Pons (tissue), 1 donor: ENCODE results near the gene FNBP1.

Source experiments
- DNase-seq: peaks from one replicate; pipeline ENCODE4 v3.0.0-alpha.2; 2016; ENCODE audit warnings: low spot score

FNBP1 gene

DNA sequence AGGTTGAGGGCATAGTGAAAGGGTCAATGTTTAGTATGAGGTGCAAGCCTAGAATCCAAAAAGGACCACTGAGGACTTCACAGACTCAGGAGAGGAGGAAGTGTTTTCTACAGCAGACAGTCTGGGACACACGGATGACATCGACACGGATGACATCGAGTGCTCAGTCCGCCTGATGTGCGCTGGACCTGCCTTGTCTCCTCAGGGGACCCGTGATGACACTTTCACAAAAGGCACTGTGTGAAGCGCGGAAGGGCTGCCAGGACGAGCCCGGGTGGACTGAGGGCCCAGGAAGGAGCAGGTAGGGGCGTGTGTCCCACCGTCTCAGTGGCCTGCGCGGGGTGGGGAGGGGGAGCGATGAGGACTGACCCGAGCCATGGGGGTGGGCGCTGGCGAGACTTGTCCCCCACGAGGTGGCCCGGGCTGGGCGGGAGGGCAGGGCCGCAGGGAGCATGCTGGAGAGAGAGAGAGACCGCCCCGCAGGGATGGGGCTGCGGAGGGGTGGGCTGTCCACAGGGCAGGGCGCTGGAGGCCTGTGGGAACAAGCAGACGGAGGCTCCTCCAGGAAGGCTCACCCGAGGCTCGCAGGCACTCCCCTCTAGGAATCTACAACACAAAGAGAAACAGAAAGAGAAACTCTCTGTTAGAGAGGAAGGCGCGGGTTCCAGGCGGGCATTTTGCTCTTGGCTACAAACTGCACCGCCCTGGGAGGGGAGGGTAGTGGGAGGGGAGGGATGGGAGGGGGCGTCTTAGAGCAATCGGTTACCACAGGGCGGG lies 152.9 kb downstream of the FNBP1 start:
- no peak for DNase-seq

DNA sequence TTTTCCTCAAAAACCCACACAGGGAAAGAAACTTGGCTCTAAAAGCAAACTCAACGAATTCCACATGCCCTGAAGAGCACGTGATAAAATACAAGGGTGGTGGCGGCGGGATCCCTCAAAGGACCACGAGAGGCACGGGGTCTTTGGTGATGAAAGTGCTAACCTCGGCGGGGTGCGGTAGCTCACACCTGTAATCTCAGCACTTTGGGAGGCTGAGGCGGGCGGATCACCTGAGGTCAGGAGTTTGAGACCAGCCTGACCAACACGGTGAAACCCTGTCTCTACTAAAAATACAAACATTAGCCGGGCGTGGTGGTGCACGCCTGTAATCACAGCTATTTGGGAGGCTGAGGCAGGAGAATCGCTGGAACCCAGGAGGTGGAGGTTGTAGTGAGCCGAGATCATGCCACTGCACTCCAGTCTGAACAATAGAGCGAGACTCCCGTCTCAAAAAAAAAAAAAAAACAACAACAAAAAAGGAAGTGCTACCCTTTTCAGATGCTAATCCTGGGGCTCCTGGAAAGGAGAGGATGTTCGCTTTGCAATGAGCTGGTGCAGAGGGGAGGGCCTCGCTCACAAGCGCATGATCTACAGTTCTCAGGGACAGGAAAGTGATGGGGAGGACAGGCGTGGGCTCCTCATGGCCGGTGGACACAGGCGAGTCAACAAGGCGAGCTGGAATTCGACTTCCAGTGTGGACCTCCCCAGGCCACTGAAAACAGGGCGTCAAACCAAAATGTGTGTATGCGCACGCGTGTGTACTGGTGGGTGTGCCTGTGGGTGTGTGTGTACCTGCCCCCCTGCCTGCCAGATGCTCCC lies 153.7 kb downstream of the FNBP1 start:
- no peak for DNase-seq

DNA sequence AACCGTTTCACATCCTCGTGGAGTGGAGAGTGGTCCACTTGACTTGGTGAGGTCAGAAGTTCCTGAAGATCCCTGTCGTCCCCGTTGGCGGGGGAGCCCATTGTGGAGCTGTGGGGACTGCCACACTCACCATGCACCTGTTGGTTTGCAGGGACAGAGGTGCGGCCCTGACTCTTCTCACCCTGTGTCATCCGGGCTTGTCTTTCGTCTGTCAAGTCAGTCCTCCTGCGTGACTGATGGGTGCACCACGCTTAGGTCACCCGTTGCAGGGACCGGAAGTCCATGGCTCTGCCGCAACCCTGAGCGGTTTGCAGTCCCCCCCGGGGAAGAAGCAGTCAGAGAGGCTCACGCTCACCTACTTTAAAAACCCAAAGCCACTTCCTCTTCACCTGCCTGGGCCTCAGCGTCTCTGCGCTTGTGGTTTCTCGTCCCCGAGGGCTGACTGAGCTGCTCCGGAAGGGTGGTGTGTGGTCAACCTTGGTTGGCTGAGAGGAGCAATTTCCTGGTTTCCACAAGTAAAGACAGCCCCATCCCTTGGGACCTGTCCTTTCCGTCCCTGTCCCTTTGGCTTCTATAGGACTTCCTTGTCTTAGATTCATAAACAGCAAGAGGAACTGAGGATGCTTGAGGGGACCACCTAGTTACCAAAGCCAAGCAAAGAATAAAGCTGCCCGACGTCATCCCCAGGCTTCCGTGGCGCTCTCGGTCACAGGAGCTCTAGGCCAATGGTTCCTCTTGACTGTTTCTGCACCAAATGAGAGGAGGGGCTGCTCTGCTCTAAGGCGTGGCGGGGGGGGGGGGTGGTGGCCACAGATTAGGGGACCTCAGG lies 154.5 kb downstream of the FNBP1 start:
- no peak for DNase-seq

DNA sequence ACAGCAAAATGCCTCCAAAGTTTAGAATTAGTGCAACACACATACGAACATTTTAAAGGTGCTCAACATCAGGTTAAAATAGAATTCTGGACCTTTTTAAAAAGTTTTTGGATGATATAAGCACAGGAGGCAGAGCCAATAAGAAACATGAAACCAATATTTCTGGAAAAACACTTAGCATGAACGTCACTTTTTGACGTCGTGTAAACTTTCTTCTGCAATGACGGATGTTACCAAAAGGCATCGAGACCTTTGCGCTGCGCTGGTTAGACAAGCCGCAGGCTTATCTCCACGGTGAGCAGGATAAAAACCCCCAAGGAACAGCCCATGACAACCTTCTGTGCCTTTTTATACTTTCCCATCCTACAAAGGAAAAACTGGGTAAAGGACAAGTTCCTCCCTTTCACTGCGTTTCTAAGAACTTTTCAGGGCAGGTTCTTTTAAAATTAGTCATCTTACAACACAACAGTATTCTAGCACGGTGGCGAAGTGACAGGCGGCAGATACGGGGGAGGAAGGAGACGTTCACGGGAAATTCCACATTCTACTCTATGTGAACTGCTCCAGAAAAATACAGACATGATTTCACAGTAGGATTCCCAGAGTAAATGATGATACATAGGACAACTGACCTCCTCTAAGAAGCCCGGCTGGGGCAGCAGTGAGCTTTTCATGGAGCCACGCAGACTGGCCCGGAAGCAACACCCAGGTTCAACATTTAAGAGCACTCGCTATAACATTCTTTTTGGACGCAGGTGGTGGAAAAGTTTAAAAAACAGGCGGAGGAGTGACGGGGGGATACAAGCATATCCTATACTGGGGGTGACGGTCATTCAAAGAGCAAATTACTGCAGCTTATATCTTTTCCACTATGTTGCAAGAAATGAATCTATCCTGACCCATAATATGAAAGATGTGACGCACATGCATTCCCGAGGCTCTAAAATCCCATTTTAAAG lies 155.4 kb downstream of the FNBP1 start:
- peak; percentile 58 for DNase-seq

DNA sequence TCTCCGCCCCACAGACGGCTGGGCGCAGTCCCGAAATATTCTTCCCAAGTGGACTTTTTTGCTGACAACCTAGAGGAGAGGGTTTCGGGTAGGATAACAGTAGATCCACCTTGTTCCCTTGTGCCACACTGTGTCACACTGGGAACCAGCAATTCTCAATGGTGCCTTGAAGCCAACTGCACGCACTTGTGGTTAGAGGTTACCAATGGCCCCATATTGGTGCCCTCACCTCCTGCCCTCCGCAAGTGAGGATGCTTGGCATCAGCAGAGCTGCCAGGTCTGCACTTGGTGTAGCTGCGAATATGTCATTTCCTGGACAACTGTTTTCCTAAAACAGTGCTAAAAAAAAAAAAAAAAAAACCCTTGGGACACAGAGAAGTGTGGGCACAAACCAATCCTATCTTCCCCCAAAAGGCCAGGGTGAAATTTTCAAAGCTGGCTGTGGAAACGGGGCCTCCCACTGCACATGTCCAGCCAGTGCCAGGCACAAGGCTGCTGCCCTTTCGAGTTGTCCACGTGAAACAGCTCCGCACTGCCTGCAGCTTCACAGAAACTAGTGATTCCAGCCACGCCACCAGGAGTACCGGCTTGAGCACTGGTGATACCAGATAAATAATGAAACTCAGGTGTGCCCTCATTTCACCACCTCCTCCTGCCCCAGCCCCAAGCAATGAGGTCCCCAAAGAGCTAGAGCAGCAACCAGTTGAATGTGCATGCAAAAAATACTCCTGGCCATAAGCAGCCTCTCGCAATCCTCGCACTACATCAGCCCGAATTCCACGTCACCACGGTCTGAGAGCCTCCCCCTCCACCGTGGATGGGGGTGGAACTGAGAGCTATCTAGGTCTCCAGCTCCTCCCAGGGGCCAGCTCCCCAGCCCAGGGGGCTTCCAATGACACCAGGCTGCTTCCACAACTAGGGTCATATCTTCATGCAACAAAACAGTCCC lies 156.5 kb downstream of the FNBP1 start:
- peak; percentile 76 for DNase-seq

DNA sequence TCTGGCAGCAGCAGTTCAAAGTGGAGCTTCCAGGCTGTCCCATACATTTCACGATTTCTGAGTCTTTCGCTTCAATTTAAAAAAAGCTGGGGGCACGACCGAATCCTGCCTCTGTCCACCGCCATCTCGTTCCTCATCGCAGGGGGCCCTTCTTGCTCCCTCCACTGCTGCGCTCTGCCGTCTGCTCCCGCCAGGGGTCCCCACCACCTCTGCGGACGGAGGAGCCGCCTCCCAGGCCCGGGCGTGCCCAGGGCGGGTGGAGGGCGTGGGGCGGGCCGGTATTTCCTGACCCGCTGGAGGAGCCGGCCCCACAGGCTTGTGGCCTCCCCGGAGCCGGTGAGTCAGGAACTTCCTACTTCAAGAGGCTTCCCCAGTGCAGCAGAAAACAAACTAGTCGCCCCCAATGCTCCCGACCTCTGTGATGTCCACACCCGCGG lies 157.3 kb downstream of the FNBP1 start:
- DNase-seq = peak; percentile 81

DNA sequence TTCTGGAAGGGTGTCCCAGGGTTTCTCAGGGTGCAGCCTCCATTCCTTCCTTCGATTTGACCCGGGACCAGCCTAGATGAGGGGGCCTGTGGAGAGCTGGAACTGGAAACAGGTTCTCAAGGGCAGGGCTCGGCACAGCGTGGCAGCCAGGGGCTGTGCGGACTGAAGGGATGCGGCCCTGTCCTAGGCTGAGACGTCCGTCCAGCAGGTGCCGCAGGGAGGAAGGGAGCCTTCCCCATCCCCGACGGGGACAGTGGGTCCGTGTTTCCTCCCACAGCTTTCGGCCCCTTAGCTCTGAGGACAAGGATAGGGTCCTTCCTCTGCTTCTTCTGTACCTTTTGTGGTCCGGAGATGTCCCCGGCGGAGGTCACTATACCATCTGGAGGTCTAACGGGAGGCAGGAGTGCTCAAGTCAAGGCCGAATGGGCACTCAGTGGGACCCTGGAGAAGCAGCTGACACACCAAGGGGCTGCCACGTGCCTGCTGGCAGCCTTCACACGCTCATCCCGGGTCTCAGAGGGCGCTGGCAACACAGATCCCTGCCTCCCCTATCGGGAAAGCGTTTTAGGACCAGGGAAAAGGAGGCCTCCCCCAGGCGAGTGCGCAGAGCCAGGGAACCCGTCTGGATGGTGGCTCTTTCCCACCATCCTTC lies 157.8 kb downstream of the FNBP1 start:
- DNase-seq = no peak

DNA sequence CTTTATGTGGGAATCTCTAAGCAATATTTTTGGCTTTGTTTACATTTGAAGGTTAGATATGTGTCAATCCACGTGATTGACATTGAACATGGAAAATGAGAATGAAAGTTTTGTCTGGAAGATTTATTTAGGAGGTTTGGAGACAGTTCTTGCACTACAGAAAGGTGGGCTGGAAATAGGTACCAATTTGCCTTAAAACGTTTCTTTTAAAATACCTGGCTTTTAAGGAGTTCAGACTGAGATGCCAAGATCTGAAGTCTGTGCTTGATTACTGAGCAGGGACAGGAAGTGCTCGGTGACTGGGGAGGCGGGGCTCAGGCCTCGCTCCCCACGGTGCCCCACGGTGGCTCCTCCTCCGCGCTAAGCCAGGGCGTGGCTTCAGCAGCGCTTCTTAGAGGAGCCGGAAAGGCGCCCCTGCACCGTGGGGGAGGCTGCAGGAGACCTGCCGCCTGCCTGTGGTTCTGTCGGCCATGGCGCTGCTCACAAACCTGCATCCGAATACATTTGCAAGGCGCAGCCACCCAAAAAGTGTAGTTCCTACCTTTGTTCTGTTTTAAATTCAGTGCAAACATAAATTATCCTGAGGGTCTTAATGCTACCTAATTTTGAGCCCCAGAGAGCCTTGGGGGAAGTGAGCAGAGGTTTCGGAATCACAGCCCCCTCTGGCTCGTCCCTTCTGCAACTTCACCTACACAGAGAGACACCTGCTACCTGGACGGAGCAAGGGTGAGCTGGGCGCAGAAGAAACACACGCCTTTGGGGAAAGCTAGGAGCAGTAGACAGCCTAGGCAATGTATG lies 158.6 kb downstream of the FNBP1 start:
- DNase-seq = peak; percentile 83

DNA sequence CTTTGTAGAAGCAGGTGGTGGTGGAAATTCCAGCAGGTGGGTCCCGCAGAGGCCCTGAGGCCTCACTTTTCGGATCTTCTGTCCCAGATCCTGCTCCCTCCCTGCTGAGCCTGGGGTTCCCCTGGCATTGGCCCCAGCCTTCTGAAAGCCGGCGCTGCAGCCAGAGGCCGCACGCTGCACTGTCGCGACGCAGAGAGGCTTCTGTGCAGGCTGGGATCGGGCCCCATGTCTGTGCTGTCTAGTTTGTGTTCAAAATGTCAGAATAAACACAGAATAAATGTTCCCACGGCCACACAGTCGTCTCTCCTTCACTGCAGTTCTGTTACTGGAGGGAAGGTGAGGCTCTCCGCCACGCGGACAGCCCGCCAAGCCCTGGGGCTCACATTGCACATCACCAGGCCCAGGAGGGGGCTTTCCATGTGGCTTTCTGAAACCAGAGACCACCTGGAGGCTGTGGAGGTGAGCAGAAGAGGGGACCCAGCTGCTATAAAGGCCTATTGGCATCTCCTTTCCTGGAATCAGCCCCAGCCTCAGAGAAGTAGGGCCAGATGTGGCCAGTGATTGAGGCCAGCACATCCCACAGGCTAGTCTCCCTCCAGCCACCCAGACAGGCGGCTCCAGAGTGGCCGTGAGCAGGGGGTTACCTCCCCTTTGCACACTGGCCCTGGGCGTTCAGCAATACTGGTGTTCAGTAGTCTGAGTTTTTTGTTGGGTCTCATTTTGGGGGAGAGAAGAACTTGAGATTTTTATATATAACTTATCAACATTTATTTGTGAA lies 161.3 kb downstream of the FNBP1 start:
- DNase-seq = no peak

DNA sequence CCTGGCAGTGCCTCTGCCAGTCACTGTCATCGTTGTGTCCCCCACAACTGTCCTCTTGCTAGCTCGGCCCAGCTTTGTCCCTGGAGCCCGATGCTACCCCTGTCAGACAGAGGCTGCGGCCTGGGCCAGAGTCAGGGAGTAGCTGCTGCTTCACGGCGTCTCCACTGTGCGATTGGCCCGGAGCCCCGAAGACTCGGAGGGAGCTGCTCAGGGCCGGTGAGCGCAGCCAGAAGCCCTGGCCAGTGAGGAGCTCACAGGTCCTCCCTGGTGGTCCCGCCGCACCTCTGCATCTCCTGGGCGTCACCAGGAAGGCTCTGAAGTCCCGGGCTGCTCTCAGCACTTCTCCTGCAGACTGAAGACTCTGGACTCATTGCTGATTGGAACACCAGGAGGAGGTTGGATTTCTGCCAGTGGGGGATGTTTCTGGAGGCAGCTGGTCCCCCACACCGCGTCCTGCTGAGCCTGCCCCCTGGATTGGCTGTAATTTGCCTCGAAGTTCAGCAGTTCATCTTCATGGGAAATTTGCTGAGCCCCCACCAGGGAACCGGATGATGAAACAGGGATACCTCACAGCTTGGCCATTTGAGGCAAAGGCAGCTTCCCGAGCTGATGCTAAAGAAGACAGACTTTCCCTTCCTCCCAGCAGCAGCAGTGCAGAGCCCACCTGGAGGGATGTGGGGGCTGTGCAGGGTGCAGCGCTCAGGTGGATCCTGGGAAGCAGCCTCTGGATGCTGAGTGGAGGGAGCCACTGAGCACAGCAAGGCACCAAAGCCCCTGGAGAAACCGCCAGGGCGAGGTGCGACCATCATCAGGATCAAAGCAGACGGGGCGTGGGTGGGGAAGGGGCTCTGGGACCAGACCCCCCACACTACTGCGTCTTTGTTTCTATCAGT lies 162.1 kb downstream of the FNBP1 start:
- DNase-seq = no peak

DNA sequence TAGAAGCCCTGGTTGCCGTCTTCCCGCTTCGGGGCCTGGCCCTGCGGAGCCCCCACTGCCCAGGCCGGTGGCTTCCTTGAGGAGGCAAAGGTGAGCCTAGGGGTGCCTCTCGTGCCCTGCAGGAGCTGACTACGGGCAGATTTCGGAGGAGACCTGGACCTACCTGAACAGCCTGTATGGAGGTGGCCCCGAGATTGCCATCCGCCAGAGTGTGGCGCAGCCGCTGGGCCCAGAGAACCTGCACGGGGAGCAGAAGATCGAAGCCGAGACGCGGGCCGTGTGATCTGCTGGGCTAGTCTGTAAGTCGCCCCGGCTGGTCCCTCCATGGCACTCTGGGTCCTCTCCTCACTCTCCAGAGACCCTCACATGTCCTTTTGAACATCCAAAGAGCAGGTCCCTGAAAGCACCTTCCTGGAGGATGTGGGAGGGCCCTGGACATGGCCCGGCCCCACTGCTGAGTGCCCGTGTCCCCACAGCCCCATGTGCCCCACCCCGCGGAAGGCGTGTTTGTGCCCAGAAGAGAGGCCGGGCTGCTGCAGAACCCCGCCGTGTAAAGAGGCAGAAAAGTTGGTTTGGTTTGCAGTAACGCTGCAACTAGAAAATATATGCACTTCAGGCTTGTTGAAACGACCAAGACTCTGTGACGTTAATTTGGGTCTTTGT lies 162.9 kb downstream of the FNBP1 start:
- no peak for DNase-seq

DNA sequence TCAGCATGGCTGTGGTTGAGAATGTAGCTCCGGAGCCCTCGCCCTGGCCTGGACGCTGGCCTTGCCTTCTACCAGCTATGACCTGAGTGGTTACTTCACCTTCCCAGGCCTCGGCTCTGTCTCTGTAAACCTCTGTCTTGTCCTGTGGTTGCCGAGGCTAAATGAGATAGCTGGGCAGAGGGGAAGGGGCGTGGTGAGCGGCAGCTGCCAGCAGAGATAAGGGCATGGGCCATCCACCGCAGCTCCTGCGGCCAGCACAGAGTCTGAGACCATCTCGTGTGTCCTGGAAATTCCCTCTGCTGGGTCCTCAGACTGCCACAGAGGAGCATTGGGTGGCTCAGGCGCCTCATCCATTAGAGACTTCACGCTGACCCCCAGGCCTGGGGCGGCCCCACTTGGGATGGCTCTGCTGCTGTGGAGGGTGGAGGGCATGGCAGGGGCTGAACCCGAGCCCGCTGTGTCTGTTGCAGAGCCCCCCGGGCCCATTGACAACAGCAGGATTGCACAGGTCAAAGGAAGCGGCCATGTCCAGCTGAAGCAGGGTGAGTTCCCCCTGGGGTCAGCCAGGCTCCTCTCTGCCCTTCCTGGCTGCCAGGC lies 163.8 kb downstream of the FNBP1 start:
- no peak for DNase-seq

DNA sequence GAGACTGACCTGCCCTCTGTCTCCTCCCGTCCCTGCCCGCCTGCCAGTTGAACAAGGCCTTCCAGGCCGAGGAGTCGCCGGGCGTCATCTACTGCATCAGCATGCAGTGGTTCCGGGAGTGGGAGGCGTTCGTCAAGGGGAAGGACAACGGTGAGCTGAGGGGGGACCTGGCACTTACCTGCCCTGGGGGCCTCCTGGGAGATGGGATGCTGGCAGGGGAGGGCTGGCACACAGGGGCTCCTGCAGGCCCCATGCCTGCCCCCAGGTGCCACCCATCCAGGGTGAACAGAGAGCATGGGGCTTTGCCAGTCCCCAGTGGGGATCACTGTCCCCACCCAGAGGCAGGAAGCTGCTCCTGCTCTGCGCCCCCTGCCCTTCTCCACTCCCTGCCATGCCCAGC lies 164.7 kb downstream of the FNBP1 start:
- no peak for DNase-seq

DNA sequence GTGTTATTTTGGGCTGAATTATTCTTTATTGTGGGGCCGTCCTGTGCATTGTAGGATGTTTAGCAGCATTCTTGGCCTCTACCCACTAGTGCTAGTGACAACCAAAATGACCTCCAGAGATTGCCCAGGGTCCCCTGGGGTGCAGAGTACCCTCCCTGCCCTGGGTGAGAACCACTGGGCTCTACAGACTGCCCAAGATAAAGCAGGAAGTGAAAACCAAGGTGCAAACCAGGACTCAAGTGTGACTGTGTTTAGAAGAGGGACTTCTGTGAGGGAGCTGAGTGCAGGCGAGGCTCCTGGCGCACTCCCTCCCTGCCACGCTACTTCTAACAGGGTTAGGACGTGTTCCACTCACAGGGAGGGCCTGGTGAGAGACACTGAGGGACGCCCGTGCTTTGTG lies 166.2 kb downstream of the FNBP1 start:
- no peak for DNase-seq

DNA sequence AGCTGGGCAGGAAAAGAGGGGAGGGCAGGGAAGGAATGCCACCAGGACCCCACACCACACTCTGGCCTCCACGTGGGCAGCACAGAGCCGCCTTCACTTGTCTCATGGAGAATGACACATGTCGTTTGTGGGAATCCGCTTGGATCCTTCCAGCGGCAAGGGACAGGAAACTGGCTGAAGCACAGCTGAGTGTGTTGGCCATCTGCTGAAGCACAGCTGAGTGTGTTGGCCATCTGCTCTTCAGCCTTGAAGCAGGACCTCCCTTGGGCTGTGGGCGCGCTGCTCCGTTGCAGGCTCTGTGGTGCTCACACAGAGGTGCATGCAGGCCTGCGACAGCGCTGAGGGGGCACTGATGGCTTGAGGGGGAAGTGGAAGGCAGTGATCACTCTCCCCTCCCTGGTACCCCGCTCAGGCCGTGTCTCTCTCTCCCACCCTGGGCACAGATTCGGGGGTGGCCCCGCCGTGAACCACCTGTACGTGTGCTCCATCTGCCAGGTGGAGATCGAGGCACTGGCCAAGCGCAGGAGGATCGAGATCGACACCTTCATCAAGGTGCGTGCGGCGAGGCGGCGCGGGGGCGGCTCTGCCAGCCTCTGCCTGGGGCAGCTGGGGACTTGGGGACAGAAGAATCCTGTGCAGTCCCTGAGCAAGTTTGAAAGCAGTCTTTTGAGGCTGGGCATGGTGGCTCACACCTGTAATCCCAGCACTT lies 167.1 kb downstream of the FNBP1 start:
- no peak for DNase-seq
